Lung (tissue), 12 donors: ENCODE measurements around the gene GABRR3. TPM values are rescaled to one million over a fixed set of nuclear protein-coding genes. Genes with fewer than 3 reads are reported as not detected.
A peak's percentile ranks its signal among the peaks of the same experiment; 100 is the strongest.

Experiments used
- ATAC-seq: fragments of 200-7000 bp; cut with Tn5 transposase; one replicate; pipeline ENCODE4 v1.9.1; 2020; ENCODE audit warnings: moderate number of reproducible peaks; ENCODE audit not compliant: insufficient read depth, low FRiP score
- DNase-seq, 3 donors: peaks; one replicate each; pipeline ENCODE4 v3.0.0-alpha.2; 2013 to 2017
- H3K27ac ChIP-seq, 2 donors: one replicate each; pipeline ENCODE4 v1.5.1; 2013; ENCODE audit warnings: mild to moderate bottlenecking in 2 of 2, moderate library complexity in 2 of 2, control low read depth in 1 of 2, inconsistent platforms in 1 of 2, low read depth in 1 of 2, low read length in 1 of 2
- H3K27me3 ChIP-seq, 3 donors: one replicate each; pipeline ENCODE4 v1.5.1; 2013; ENCODE audit warnings: low read length in 2 of 3; ENCODE audit not compliant: control insufficient read depth in 3 of 3, insufficient read depth in 3 of 3
- H3K36me3 ChIP-seq, 4 donors: one replicate each; pipeline ENCODE4 v1.5.1; 2013; ENCODE audit warnings: low read length in 4 of 4, mild to moderate bottlenecking in 1 of 4, moderate library complexity in 1 of 4; ENCODE audit not compliant: control insufficient read depth in 4 of 4, insufficient read depth in 4 of 4
- H3K4me1 ChIP-seq, 5 donors: one replicate each; pipeline ENCODE4 v1.5.1; 2013; ENCODE audit warnings: low read length in 5 of 5, mild to moderate bottlenecking in 2 of 5, moderate library complexity in 1 of 5; ENCODE audit not compliant: control insufficient read depth in 5 of 5, insufficient read depth in 5 of 5
- H3K4me3 ChIP-seq: one replicate; pipeline ENCODE4 v1.5.1; 2013; ENCODE audit warnings: mild to moderate bottlenecking, control low read depth, moderate library complexity
- H3K9ac ChIP-seq, 2 donors: one replicate each; pipeline ENCODE4 v1.5.1; 2013; ENCODE audit warnings: low read length in 2 of 2, control low read depth in 1 of 2; ENCODE audit not compliant: insufficient read depth in 1 of 2
- H3K9me3 ChIP-seq, 4 donors: one replicate each; pipeline ENCODE4 v1.5.1; 2013; ENCODE audit warnings: low read length in 3 of 4, mild to moderate bottlenecking in 1 of 4, moderate library complexity in 1 of 4; ENCODE audit not compliant: control insufficient read depth in 4 of 4, insufficient read depth in 3 of 4
- CTCF ChIP-seq: IDR thresholded peaks from 2 replicates; pipeline ENCODE4 v1.5.1; 2012; ENCODE audit warnings: mild to moderate bottlenecking; ENCODE audit errors: control extremely low read depth, extremely low read depth
- WGBS, 2 donors: extraction: QIAGEN DNeasy Blood & Tissue Kit; methylation state at CpG; one replicate each; pipeline ENCODE4 v1.1.7; 2013; 5-methylcytosine and 5-hydroxymethylcytosine counted together
- polyA plus RNA-seq, 2 donors: library from polyadenylated mRNA; stranded (reverse); fragments of 200-250 nt; gene quantifications; one replicate each; pipeline ENCODE4 v1.2.1, GENCODE V29; 2013
- total RNA-seq, 2 donors: library from RNA; depleted of rRNA in 1 of 2; stranded (reverse); fragments of >200 nt in 1 of 2; gene quantifications; one replicate each; pipeline ENCODE4 v1.2.1, GENCODE V29; 2014 to 2021
- donor health status: control.
- donor health status: control.
- donor health status: Bipolar disorder and iron deficiency.
- donor health status: healthy.
- donor health status: DM: yes; HTN: yes; CAD: no.

The GABRR3 gene
- total and polyA plus RNA-seq, 4 donors = 0.09 TPM; not detected in 3

GRCh38 chr3:97993526-97993925 lies 41.6 kb downstream of the GABRR3 start:
- Histone ChIP-seq H3K36me3 (no peaks in the 10 kb centered on the region), H3K27me3 (no peaks in the 10 kb centered on the region), H3K9ac (no peak overlapping the region), H3K4me1 (peaks cover 0 to 15% (median 0%) of the 10 kb centered on the region in 5 donors), H3K4me3 (no peak overlapping the region), H3K27ac (no peak overlapping the region), H3K9me3 (no peaks in the 10 kb centered on the region)
- ATAC-seq (no peak), DNase-seq (no peak)
- no peak for TF ChIP-seq CTCF
- WGBS, 2 donors = 77 to 83% methylated on average over 2 of the region's 2 CpGs

GRCh38 chr3:97992547-97993173 lies 42.5 kb downstream of the GABRR3 start:
- WGBS, 2 donors = 94 to 98% methylated on average over 2 of the region's 2 CpGs

GRCh38 chr3:97991293-97991682 lies 43.8 kb downstream of the GABRR3 start:
- Histone ChIP-seq H3K4me1 (peaks cover 0 to 15% (median 0%) of the 10 kb centered on the region in 5 donors), H3K4me3 (no peak overlapping the region), H3K9me3 (no peaks in the 10 kb centered on the region), H3K9ac (no peak overlapping the region), H3K27ac (no peak overlapping the region), H3K27me3 (no peaks in the 10 kb centered on the region), H3K36me3 (no peaks in the 10 kb centered on the region)
- no peak for TF ChIP-seq CTCF
- ATAC-seq (no peak), DNase-seq (peak in 1 of 3 donors; percentile 12)
- WGBS, 2 donors = 44 to 74% methylated on average over 5 of the region's 5 CpGs

More at GRCh38 chr3:97992547-97993173, 42.5 kb downstream of the GABRR3 start:
- Histone ChIP-seq H3K4me3 (no peak overlapping the region), H3K4me1 (peaks cover 0 to 15% (median 0%) of the 10 kb centered on the region in 5 donors), H3K9me3 (no peaks in the 10 kb centered on the region), H3K9ac (no peak overlapping the region), H3K36me3 (no peaks in the 10 kb centered on the region), H3K27ac (no peak overlapping the region), H3K27me3 (no peaks in the 10 kb centered on the region)
- DNase-seq (no peak), ATAC-seq (no peak)
- TF ChIP-seq CTCF = no peak
